DOHH2 (cell line): ENCODE data around the gene SNX13.

Experiments used
- H3F3A ChIP-seq: fragments of 200-600 bp; sonication (generic), shearing (Covaris generic); 2 replicates; pipeline ENCODE4 v1.6.0; 2016; ENCODE audit warnings: antibody characterized with exemption, mild to moderate bottlenecking; ENCODE audit not compliant: control insufficient read depth, insufficient read depth
- H3K27ac ChIP-seq: fragments of 200-600 bp; sonication (generic); 2 replicates; pipeline ENCODE4 v1.5.1; 2014; ENCODE audit warnings: low read depth, mild to moderate bottlenecking, low read length, moderate library complexity
- H3K27me3 ChIP-seq: fragments of 200-600 bp; sonication (generic); 2 replicates; pipeline ENCODE4 v1.6.1; 2014; ENCODE audit warnings: mild to moderate bottlenecking, low read length, mixed read lengths; ENCODE audit not compliant: control insufficient read depth
- H3K36me3 ChIP-seq: fragments of 200-600 bp; sonication (generic); 2 replicates; pipeline ENCODE4 v1.6.1; 2014; ENCODE audit warnings: mild to moderate bottlenecking, low read length, moderate library complexity, mixed read lengths; ENCODE audit not compliant: control insufficient read depth
- H3K4me1 ChIP-seq: fragments of 200-600 bp; sonication (generic); 2 replicates; pipeline ENCODE4 v1.6.1; 2014; ENCODE audit warnings: mild to moderate bottlenecking, low read length, mixed read lengths; ENCODE audit not compliant: control insufficient read depth
- H3K4me2 ChIP-seq: fragments of 200-600 bp; sonication (generic); 2 replicates; pipeline ENCODE4 v1.6.0; 2014; ENCODE audit warnings: mild to moderate bottlenecking, low read length, moderate library complexity
- H3K4me3 ChIP-seq: fragments of 200-600 bp; sonication (generic); 2 replicates; pipeline ENCODE4 v1.5.1; 2014; ENCODE audit warnings: mild to moderate bottlenecking, low read length, mixed read lengths
- H3K79me2 ChIP-seq: fragments of 200-600 bp; sonication (generic); 2 replicates; pipeline ENCODE4 v1.6.1; 2014; ENCODE audit warnings: mild to moderate bottlenecking, low read length, mixed read lengths; ENCODE audit not compliant: control insufficient read depth
- H3K9me2 ChIP-seq: fragments of 200-600 bp; sonication (generic); replicated peaks from 2 replicates; pipeline ENCODE4 v1.6.1; 2014; ENCODE audit warnings: mild to moderate bottlenecking, low read length, mixed read lengths; ENCODE audit not compliant: control insufficient read depth
- H3K9me3 ChIP-seq: fragments of 200-600 bp; sonication (generic); 2 replicates; pipeline ENCODE4 v1.6.1; 2014; ENCODE audit warnings: antibody characterized with exemption, low read length, mixed read lengths; ENCODE audit not compliant: control insufficient read depth, insufficient read depth
- H4K20me1 ChIP-seq: fragments of 200-600 bp; sonication (generic); 2 replicates; pipeline ENCODE4 v1.6.0; 2014; ENCODE audit warnings: low read depth, mild to moderate bottlenecking, antibody characterized with exemption, low read length, moderate library complexity; ENCODE audit not compliant: control insufficient read depth, insufficient read depth
- CTCF ChIP-seq: fragments of 200-600 bp; sonication (generic); IDR thresholded peaks from one replicate; pipeline ENCODE4 v1.5.1; 2014; ENCODE audit warnings: antibody characterized with exemption, mild to moderate bottlenecking, low read depth, low read length; ENCODE audit not compliant: poor library complexity, severe bottlenecking
- EZH2phosphoT487 ChIP-seq: fragments of 200-600 bp; sonication (generic); IDR thresholded peaks from 2 replicates; pipeline ENCODE4 v1.6.1; 2017; ENCODE audit warnings: borderline replicate concordance, mild to moderate bottlenecking, antibody characterized with exemption, low read length, moderate library complexity, mixed read lengths

SNX13 gene

GRCh38 chr7:17856251-17856650 is 84.0 kb downstream of the SNX13 start:
- no peaks in the 10 kb centered on the region for H3K79me2 ChIP-seq
- peaks cover 7% of the 10 kb centered on the region; the same call in 1 of the 2 replicates for H3K9me3 ChIP-seq
- H4K20me1 ChIP-seq: no peaks in the 10 kb centered on the region
- H3K4me1 ChIP-seq: no peaks in the 10 kb centered on the region
- H3K4me3 ChIP-seq: no peak overlapping the region
- no peaks in the 10 kb centered on the region for H3F3A ChIP-seq
- no peak overlapping the region for H3K4me2 ChIP-seq
- H3K9me2 ChIP-seq: no peaks in the 10 kb centered on the region
- H3K36me3 ChIP-seq: peaks cover 32% of the 10 kb centered on the region
- TF ChIP-seq EZH2phosphoT487: no peak
- TF ChIP-seq CTCF: no peak
- no peak overlapping the region for H3K27ac ChIP-seq
- no peaks in the 10 kb centered on the region for H3K27me3 ChIP-seq

GRCh38 chr7:17855202-17855601 is 85.1 kb downstream of the SNX13 start:
- Histone ChIP-seq H3K4me3 (no peak overlapping the region), H3K9me2 (no peaks in the 10 kb centered on the region), H3K79me2 (no peaks in the 10 kb centered on the region), H3K27ac (no peak overlapping the region), H3K4me1 (no peaks in the 10 kb centered on the region), H3F3A (no peaks in the 10 kb centered on the region), H3K36me3 (peaks cover 31% of the 10 kb centered on the region), H3K27me3 (no peaks in the 10 kb centered on the region), H3K4me2 (no peak overlapping the region), H4K20me1 (no peaks in the 10 kb centered on the region), H3K9me3 (peaks cover 7% of the 10 kb centered on the region; the same call in 1 of the 2 replicates)
- TF ChIP-seq CTCF: no peak
- no peak for TF ChIP-seq EZH2phosphoT487

- Histone ChIP-seq H3K4me3 (no peak overlapping the region), H3K9me3 (peaks cover 7% of the 10 kb centered on the region; the same call in 1 of the 2 replicates), H3K27ac (no peak overlapping the region), H4K20me1 (no peaks in the 10 kb centered on the region), H3F3A (no peaks in the 10 kb centered on the region), H3K9me2 (no peaks in the 10 kb centered on the region), H3K4me2 (no peak overlapping the region), H3K36me3 (peaks cover 34% of the 10 kb centered on the region), H3K27me3 (no peaks in the 10 kb centered on the region), H3K79me2 (no peaks in the 10 kb centered on the region), H3K4me1 (no peaks in the 10 kb centered on the region)
- no peak for TF ChIP-seq CTCF
- no peak for TF ChIP-seq EZH2phosphoT487
Measured at GRCh38 chr7:17854261-17855047, 85.8 kb downstream of the SNX13 start.
